ENCODE data around the gene DCUN1D5. TPM values are rescaled to one million over a fixed set of nuclear protein-coding genes. Genes with fewer than 3 reads are reported as not detected.
"Not testable (repeated sequence)": the region's sequence is repeated elsewhere in the genome, so short reads cannot be mapped to it uniquely, and the experiment has no call there.

Gene DCUN1D5
- total RNA-seq, 1 donor from 2014 or later: 30.8 TPM

GRCh38 chr11:103069367-103069766 lies 22.6 kb downstream of the DCUN1D5 start:
- intact Hi-C loops (cut with DNase I): no loop called here
- no peak for ATAC-seq
- DNase-seq (ENCODE audit: missing footprints): no peak

- DNase-seq (ENCODE audit: missing footprints) (no peak), ATAC-seq (no peak)
- intact Hi-C loops (cut with DNase I): no loop called here
Observed at GRCh38 chr11:103067118-103067517, 24.8 kb downstream of the DCUN1D5 start.

GRCh38 chr11:103061656-103062055 lies 30.3 kb downstream of the DCUN1D5 start:
- intact Hi-C loops (cut with DNase I): no loop called here
- no peak for ATAC-seq

DNA sequence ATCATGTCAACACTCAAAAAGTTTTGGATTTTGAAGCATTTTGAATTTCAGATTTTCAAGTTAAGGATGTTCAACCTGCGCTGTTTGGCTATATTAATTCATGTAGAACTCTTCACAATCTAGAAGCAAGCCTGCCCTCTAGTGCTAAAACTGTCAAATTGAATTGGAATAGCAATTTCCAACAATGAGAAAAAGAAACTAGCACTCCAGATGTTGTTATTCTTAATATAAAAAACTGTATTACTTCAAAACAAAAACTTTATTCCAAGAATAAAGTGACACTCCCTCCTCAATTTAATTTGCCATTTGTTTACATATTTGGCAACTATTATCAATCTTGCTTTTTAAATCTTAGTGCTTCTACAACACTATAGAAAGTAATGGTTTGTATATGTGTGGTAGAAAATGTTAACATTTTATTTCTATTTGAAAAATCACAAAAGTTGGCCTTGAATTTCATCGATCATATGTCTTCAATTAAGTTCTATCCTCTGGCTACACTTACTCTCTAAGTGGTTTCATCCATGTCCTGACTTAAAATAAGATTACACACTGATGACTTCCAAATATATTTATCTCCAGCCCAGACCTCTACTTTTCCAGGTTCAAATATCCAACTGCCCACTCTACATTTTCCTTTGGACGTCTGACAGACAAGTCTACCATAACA lies 36.6 kb downstream of the DCUN1D5 start:
- ATAC-seq (no peak), DNase-seq (ENCODE audit: missing footprints) (no peak)
- intact Hi-C loops (cut with DNase I): no loop called here

More at GRCh38 chr11:103061656-103062055, 30.3 kb downstream of the DCUN1D5 start:
- DNase-seq (ENCODE audit: missing footprints): no peak

DNA sequence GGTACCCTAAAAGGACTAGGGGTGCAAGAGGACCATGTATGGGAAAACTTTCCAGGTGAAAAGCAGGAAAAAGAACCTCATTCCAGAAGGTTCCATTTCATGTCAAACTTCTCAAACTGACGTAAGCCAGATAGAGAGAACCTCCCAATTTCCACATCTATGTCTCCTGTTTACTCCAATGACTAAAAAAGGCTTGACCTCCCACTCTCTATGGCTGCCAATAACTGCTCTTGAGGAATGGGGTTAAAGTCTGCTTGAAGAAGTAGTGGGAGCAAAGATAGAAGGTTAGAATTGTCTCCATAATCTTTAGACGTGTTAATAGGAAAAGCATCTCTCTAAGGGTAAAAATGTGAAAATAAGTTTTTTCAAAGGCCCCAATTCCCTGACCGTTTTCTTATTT lies 38.0 kb downstream of the DCUN1D5 start:
- DNase-seq (ENCODE audit: missing footprints) (no peak), ATAC-seq (no peak)
- intact Hi-C loops (cut with DNase I): no loop called here

- ATAC-seq (no peak), DNase-seq (ENCODE audit: missing footprints) (no peak)
- intact Hi-C loops (cut with DNase I): no loop called here
Observed at GRCh38 chr11:103051981-103052380, 40.0 kb downstream of the DCUN1D5 start.

- intact Hi-C loops (cut with DNase I): no loop called here
- ATAC-seq (no peak), DNase-seq (ENCODE audit: missing footprints) (no peak)
Observed at GRCh38 chr11:103051151-103051801, 40.7 kb downstream of the DCUN1D5 start.

- ATAC-seq (no peak), DNase-seq (ENCODE audit: missing footprints) (no peak)
- intact Hi-C loops (cut with DNase I): no loop called here
Observed at GRCh38 chr11:103050351-103050750, 41.6 kb downstream of the DCUN1D5 start.

GRCh38 chr11:103047837-103048236 lies 44.1 kb downstream of the DCUN1D5 start:
- intact Hi-C loops (cut with DNase I): no loop called here
- ATAC-seq (no peak), DNase-seq (ENCODE audit: missing footprints) (no peak)

GRCh38 chr11:103043826-103044678 lies 47.9 kb downstream of the DCUN1D5 start:
- intact Hi-C loops (cut with DNase I): no loop called here
- ATAC-seq: no peak
- DNase-seq (ENCODE audit: missing footprints): no peak

- intact Hi-C loops (cut with DNase I): no loop called here
- ATAC-seq (no peak), DNase-seq (ENCODE audit: missing footprints) (no peak)
Observed at GRCh38 chr11:103042161-103042560, 49.8 kb downstream of the DCUN1D5 start.

GRCh38 chr11:103035791-103036434 lies 56.0 kb downstream of the DCUN1D5 start:
- ATAC-seq (no peak), DNase-seq (ENCODE audit: missing footprints) (no peak)
- intact Hi-C loops (cut with DNase I): no loop called here

GRCh38 chr11:103035216-103035615 lies 56.7 kb downstream of the DCUN1D5 start:
- DNase-seq (ENCODE audit: missing footprints) (no peak), ATAC-seq (no peak)
- intact Hi-C loops (cut with DNase I): no loop called here

GRCh38 chr11:103031834-103032233 lies 60.1 kb downstream of the DCUN1D5 start:
- intact Hi-C loops (cut with DNase I): no loop called here
- no peak for DNase-seq (ENCODE audit: missing footprints)
- no peak for ATAC-seq

GRCh38 chr11:103029401-103029800 lies 62.6 kb downstream of the DCUN1D5 start:
- intact Hi-C loops (cut with DNase I): no loop called here
- ATAC-seq (no peak), DNase-seq (ENCODE audit: missing footprints) (no peak)

- DNase-seq (ENCODE audit: missing footprints); intact Hi-C loops (cut with DNase I); ATAC-seq: not testable (repeated sequence)
Observed at GRCh38 chr11:103028304-103029020, 63.5 kb downstream of the DCUN1D5 start.

DNA sequence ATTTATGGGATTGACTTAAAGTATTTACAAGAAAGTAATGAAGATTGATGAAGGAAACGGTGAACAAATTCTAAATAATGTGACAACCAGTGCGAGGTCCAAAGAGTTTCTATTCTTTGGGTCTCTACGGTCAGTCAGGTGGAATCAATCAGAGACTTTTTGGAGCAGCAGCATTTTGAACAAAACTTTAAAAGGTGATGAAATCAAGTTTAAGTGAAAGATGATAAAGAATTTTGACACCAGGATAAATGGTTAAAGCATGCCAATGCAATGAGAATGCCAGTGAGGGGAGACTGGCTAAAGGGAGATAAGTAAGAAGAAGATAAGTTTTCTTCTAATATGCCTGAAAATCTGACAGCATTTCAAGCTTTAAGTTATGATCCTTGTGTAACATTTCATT lies 67.9 kb downstream of the DCUN1D5 start:
- ATAC-seq: no peak
- DNase-seq (ENCODE audit: missing footprints): no peak
- intact Hi-C loops (cut with DNase I): loop anchor here (5.0 kb wide), 1 partner anchor 62 kb away; no protein-coding TSS in a partner anchor

DNA sequence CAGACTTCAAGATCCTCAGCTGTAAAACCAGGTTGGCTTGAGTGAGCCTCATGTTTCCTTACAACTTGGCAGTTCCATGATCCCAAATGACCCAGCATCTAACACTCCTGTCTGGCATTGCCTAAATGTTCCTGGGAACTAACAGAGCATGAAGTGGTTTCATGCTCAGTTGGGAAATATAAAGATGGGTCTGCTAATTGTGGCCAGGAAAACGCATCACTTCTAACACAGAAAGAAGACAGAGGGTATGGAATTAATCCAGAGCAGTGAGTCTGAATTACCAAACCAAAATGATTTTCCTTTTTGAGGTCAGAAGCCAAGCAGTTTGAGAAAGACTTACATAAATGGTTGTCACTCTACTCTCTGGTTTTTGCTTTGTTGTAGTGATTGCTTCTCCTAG lies 75.9 kb downstream of the DCUN1D5 start:
- ATAC-seq: no peak
- intact Hi-C loops (cut with DNase I): no loop called here
- DNase-seq (ENCODE audit: missing footprints): no peak

DNA sequence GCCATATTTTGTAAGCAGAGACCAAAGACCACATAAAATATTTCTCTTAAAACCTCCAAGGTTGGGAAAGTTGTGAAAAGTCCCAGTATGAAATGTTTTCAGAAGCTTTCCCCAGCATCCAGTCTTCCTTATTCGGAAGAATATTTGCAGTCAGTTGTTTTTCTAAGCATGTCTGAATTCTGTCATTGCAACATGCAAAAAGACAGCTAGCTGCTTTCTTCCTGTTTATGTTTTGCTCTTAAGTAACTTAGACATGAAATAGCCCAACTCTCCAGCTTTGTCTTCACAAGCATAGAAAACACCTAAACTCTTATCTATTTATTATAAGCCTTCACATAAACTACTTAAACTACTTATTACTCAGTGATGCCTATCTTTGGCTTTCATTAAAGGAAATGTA lies 78.5 kb downstream of the DCUN1D5 start:
- DNase-seq (ENCODE audit: missing footprints) (no peak), ATAC-seq (no peak)
- intact Hi-C loops (cut with DNase I): no loop called here
